Measurements from ENCODE around the gene NAV2. TPM values are rescaled to one million over a fixed set of nuclear protein-coding genes. Genes with fewer than 3 reads are reported as not detected.

Gene NAV2
- total RNA-seq, 1 experiment from 2014 or later: 46.3 TPM

DNA sequence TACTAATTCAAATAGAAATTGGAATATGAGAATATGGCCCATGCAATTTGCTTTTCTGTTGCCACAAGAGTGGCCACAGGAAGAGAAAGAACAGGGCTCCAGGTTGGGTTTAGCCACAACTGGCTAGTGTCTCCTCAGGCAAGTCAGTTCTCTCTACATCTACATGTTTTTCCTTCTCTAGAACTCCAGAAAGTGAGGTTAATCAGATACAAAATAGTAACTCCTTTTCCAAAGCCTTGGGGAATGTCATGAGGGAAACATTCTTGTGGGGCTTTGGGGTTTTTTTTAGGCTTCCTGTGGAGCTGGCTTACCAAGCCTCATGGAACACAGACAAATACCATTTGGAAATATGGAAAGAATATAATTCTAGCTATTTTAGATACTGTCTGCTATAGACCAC lies 161.6 kb downstream of the NAV2 start:
- Histone ChIP-seq H4K20me1 (ENCODE audit: control insufficient read depth, insufficient read depth, insufficient read length) (no peaks in the 10 kb centered on the region), H2BK120ac (ENCODE audit: low read depth, low read length, poor library complexity, severe bottlenecking) (no peak overlapping the region), H3T11ph (ENCODE audit: low read length) (no peak overlapping the region), H3K23ac (ENCODE audit: insufficient read length, low read depth, low read length) (no peak overlapping the region), H3K79me1 (ENCODE audit: insufficient read depth, low read depth, low read length, poor library complexity, severe bottlenecking) (no peaks in the 10 kb centered on the region), H3K18ac (ENCODE audit: insufficient read length, low read depth, low read length) (no peak overlapping the region), H2AFZ (ENCODE audit: low read length) (no peak overlapping the region), H3K4me2 (ENCODE audit: insufficient read depth, insufficient read length, low read length) (no peak overlapping the region), H3K4ac (ENCODE audit: low read depth, low read length) (no peak overlapping the region), H4K5ac (ENCODE audit: insufficient read length, low read depth, low read length) (no peak overlapping the region), H2BK12ac (ENCODE audit: insufficient read length, low read depth, low read length) (no peak overlapping the region), H3K79me2 (ENCODE audit: insufficient read depth, low read length) (no peaks in the 10 kb centered on the region), H3K56ac (ENCODE audit: insufficient read length, low read depth, low read length) (no peak overlapping the region), H4K8ac (replicated peaks; ENCODE audit: insufficient read length, low read depth, low read length) (no peak overlapping the region), H2BK15ac (ENCODE audit: low read depth, low read length) (no peak overlapping the region), H2BK20ac (ENCODE audit: low read depth, low read length, poor library complexity, severe bottlenecking) (no peak overlapping the region), H3K4me1 (ENCODE audit: insufficient read depth, low read length) (peaks cover 15% of the 10 kb centered on the region), H2BK5ac (ENCODE audit: insufficient read length, low read length) (no peak overlapping the region), H2AK5ac (ENCODE audit: insufficient read length, low read length) (no peak overlapping the region), H3K14ac (ENCODE audit: insufficient read depth, low read length) (no peak overlapping the region), H3K27ac (ENCODE audit: insufficient read length, low read depth, low read length) (no peak overlapping the region), H3K9ac (ENCODE audit: extremely low read depth, insufficient read length, low read length) (no peak overlapping the region), H3K23me2 (ENCODE audit: insufficient read length, low read depth, low read length, poor library complexity, severe bottlenecking) (no peaks in the 10 kb centered on the region), H3K27me3 (ENCODE audit: insufficient read depth, low read length) (no peaks in the 10 kb centered on the region), H4K91ac (ENCODE audit: insufficient read length, low read depth, low read length) (no peak overlapping the region), H3K9me3 (ENCODE audit: control insufficient read depth, low read depth, low read length) (no peaks in the 10 kb centered on the region)
- Mint-ChIP-seq H3K27ac (peak overlapping the region in 2 of 3 experiments; percentile 15 to 25; a peak in 2 of 7 replicates), H3K4me3 (no peak overlapping the region), H3K36me3 (ENCODE audit: insufficient read depth in 1 of 3, low read depth in 3 of 3) (peaks cover 0 to 13% (median 10%) of the 10 kb centered on the region in 3 experiments; a peak in 5 of 7 replicates), H3K4me1 (peaks cover 50 to 56% of the 10 kb centered on the region in 2 experiments), H3K9me3 (no peaks in the 10 kb centered on the region; a peak in 1 of 5 replicates), H3K27me3 (ENCODE audit: low read depth) (no peaks in the 10 kb centered on the region)
- no peak for TF ChIP-seq CTCF (conservative IDR thresholded peaks at IDR 0.05)
- DNase-seq: no peak
